Epidermal melanocyte (primary cell): ENCODE measurements around the gene GATA6.
"Not testable (repeated sequence)": the region's sequence is repeated elsewhere in the genome, so short reads cannot be mapped to it uniquely, and the experiment has no call there.

Source experiments
- DNase-seq: peaks from one replicate; pipeline ENCODE4 v3.0.0; 2011; ENCODE audit warnings: low spot score; ENCODE audit not compliant: insufficient read length

Gene GATA6

DNA sequence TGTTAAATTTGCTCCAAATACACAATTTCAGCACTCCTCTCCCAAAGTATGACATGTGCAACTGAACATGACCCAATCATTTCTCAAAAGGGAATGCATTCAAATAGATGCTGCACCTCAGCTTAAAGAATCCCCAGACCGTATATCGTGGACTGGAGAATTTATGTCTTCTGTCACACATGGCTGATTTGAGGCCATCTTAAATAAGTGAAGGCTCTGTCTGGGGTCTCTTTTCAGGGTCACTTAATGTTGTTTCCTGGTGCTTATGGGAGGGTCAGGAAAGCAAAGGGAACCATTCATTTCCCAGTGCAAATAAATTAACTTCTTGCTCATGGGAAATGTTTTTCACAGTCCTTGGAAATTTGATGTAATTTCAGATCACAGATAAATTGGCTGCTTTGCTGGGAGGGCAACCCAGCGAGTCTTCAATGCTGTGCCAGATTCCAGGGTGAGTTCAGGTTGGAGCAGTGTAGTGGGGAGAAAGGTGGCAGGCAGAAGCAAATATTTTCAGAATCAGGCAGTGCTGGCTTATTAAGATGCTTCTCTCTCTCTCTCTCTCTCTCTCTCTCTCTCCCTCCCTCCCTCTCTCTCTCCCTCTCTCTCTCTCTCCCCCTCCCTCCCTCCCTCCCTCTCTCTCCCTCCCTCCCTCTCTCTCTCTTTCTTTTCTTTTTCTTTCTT lies 34.3 kb downstream of the GATA6 start:
- no peak for DNase-seq

DNA sequence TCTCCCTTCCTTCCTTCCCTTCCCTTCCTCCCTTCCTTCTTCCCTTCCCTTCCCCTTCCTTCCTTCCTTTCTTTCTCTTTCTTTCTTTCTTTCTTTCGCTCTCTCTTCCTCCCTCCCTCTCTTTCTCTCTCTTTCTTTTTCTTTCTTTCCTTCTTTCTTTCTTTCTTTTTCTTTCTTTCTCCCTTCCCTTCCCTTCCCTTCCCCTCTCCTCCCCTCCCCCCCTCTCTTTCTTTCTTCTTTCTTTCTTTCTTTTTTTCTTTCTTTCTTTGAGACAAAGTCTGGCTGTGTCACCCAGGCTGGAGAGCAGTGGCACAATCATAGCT lies 34.8 kb downstream of the GATA6 start:
- no peak for DNase-seq

DNA sequence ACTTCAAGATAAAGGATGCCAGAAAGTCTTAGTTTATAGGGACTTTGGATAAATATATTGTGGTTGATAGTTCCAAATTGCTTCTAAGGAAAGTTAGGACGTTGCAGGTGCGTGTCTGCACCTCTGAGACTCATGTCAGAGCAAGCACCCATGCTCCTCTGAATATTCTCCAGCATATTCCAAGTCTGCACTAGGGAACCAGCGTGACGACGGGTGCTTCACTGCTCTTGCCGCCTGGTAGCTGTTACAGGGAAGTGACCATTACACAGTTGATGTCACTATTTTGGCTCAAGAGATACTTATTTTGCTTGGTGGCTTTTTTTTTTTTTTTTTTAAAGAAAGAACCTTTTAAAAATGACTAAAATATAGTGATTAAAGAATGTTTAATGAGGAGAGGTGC lies 35.6 kb downstream of the GATA6 start:
- DNase-seq: no peak

DNA sequence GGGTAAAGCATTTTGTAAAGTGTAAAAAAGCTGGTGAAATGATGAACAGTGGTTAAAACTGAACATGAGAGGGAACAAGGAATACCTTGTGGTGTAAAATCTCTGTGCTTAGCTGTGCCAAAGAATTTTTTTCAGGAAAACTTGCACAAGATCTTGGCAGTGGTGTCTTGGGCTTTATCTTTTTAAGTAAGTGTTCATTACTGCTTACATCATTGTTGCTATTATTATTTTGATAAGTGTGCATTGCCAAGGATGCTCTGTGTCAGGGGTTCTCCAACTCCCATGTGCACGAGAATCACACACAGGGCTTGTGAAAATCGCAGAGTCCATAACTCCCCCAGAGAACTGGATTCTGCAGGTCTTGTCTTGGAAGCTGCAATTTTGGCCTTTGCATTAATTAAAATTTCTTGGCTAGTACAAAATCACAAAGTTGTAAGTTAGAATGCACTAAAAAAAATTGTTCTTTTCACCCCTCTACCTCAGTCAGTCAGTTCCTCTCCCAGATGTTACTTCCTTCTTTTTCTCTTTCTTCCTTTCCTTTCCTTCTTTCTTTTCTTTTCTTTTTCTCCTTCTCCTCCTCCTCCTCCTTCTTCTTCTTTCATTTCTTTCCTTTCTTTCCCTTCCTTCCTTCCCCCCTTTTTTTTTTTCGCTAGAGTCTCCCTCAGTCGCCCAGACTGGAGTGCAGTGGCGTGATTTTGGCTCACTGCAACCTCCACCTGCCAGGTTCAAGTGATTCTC lies 37.8 kb downstream of the GATA6 start:
- DNase-seq: no peak

DNA sequence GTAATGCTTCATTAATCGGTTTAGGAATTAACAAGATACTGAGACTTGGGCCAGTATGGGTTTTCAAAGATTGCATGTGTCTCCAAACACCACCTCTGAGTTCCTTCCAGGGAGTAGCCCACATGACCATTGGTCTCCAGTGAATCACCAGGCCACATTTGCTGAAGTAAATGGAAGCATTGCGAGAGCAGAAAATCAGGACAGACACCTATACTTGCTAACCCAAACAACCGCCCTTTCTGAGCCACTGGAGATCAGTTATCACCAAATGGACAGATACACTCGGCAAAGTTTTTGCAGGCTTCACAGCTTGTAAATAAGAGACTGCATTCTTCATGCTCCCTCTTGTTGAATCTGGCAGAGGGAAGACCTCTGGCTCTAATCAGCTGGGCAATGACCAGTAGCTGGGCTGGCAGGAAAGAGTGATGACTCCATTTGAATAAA lies 40.9 kb downstream of the GATA6 start:
- DNase-seq: no peak

DNA sequence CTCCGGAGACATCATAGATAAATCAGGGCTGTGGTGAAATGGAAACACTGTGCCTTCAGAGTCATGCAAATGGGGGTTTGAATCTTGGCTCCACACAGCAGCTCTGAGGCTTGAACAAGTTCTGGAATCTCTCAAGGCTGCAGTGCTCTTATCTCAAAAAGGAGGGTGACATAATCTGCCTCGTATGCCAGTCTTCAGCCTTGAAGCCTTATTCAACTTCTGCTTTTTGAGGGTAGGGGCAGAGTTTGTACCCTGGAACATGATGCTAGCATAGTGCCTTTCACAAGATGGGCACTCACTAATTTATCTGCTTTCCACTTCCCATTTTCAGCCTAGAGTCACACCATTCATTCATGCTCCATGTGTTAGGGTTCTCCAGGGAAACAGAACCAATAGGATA lies 42.3 kb downstream of the GATA6 start:
- no peak for DNase-seq

DNA sequence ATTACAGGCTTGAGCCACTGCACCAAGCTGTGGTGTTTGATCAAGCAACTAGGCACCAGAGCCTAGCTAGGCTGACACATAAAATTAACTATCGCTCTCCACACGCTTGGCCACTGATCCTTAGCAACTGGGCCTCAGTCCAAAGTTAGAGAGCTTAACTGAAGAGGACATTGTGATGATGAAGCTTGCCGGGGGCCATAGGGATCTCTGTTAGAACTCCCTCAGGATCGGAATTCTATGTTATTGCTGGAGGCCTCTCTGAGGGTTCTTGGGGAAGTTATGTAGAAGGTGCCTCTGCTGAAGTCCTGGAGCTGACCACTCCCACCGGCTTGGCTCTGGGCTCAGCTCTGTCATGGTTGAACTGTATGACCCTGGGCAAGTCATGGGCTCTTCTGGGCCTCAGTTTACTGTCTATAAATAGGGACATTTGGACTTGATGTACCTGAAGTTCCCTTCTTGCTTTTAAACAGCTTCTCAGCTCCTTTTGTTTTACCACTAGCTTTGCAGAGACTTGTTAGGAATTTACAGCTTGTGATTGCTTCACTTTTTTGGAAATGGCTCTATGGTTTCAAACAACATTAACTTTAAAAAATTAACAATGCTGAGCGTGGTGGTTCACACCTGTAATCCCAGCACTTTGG lies 44.1 kb downstream of the GATA6 start:
- no peak for DNase-seq

DNA sequence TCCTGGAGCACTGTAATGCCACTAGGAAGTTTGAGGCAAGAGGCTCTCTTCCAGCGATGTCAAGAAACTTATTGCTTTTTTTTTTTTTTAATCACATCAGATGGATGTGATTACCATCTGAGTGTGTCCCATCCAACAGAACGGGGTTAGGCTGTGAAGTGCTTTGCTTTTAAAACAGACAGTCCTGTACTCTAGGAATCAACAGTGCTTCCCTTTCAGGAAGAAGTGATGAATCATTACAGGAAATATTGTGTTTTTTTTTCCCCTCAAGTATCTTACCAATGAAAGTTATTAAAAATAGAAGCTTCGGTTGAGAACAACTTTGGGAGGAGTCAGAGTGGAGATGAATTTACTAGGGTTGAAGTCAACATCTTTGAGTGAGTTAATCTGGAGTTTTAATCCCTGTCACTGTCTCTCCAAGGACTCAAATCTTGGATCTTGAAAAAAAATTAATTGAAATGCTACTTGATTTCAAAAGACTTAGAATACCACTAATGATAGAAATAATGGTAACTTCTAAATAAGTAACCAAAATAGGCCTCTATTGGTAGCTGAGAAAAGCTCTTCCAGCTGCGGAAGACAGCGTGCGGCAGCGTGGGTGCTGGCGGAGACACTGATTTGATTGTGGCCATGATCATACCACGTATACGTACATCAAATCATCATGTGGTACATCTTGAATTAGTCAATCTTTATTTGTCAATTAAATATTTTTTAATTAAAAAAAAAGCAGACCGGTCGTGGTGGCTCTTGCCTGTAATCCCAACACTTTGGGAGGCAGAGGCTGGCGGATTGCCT lies 45.5 kb downstream of the GATA6 start:
- no peak for DNase-seq

DNA sequence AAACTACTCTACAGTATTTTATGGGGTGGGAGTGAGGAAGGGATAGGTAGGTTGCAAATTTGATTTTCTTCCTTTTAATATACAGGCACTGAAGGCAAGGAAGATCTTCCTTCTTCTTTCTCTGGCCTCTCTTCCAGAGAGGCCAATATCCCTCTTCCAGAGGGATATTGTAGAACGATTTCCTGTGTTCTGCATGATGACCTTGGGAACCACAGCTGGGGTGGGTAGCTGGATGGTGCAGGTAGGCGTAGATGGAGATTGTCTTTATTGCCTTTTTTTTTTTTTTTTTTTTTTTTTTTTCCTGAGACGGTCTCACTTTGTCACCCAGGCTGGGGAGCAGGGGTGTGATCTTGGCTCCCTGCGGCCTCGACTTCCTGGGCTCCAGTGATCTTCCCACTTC lies 49.4 kb downstream of the GATA6 start:
- DNase-seq: no peak

DNA sequence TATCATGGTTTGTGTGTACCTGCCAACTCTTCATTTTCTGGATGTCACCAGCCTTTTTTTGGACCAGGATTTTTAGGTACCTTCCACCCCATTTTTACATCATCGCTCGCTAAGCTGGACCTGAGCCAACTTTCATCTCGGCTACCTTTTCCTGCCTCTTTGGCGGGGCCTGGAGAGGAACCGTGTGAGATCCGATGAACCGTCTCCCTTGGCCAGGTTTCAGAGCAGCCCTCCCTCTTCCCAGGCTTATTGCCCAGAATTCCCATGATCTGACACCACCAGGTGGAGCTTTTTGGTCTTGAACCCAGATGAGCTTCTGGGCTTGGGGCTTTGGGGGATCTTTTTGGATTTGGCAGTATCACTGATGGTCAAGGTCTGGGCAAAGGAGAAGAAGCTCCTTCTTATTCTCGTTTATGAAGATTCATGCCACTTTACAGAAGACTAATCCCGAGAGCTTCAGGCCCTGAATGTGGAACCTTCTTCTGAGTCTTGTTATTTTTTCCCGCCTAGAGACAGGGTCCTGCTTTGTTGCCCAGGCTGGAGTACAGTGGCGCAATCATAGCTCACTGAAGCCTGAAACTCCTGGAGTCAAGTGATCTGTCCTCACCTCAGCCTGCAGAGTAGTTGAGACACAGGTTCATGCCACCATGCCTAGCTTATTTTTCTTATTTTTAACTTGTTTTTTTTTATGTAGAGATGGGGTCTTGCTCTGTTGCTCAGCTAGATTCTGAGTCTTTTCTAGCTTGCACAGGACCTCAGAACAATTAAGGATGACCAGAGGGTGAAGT lies 50.4 kb downstream of the GATA6 start:
- no peak for DNase-seq

DNA sequence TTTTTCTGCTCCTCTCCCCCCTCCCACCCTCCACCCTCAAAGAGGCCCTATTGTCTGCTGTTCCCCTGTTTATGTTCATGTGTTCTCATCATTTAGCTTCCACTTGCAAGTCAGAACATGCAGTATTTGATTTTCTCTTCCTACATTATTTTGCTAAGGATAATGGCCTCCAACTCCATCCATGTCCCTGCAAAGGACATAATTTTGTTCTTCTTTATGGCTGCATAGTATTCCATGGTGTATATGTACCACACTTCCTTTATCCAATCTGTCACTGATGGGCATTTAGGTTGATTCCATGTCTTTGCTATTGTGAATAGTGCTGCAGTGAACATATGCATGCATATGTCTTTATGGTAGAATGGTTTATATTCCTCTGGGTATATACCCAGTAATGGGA lies 51.2 kb downstream of the GATA6 start:
- DNase-seq: not testable (repeated sequence)

DNA sequence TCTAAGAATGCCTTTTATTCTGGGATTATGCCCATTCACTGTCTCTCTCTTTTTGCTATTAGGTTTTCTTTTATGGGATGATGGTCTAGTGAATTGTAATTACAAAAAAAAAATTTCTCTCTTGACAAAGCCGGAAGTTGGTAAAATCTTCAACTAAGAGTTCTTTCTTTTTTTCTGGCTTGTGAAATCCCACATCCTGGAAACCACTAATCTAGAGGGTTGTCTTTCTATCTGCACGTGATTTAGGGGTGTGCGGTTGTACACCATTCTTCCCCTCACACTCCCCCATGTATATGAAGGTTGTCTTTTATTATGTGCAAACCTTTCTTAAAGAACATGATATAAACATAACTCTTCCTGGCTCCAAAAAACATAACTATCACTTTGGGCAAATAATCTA lies 52.0 kb downstream of the GATA6 start:
- no peak for DNase-seq

DNA sequence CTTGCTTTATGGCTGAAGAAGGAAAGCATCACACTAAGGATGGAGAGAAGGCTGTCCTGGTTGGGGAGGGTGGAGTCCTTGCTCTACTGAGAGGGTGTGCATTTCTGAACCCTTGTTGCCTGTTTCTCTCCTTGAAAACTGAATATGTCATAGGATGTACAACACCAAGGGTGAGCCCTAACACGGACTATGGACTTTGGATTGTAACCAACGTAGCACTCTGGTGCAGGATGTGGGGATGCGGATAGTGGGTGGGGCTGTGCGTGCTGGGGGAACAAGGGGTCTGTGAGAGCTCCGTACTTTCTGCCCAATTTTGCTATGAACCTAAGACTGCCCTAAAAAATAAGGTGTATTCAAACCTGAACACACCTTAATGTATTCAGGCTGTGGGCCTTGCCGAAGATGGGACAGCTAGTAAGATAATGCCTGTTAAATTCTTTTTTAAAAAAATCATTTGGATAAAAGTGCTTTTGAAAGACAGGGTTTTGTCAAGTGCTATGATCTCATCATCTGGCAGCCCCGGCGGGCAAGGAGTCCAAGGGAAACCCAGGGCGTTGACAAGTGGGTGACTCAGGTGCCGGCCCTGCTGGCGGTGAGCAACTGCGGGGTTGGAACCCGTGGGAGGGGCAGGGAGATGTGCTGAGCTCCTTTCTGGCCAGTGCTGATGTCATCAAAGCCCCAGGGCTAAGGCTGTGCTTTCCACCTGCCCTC lies 54.0 kb downstream of the GATA6 start:
- DNase-seq: no peak

DNA sequence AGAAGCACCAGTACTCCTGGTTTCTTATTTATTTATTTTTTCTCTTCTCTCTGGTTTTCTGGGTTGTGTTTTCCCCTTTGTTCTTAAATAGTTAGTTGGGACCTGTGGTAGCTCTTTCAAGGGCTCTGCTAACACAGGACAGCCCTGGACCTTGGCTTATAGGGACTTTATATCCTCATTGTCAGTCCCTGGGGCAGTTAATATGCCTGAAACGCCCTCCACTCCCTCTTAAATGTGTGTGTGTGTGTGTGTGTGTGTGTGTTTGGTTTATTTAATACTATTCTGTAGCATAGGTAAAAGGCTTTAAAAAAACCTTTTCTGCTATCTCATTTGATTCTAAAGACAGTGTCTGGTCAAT lies 54.6 kb downstream of the GATA6 start:
- no peak for DNase-seq

DNA sequence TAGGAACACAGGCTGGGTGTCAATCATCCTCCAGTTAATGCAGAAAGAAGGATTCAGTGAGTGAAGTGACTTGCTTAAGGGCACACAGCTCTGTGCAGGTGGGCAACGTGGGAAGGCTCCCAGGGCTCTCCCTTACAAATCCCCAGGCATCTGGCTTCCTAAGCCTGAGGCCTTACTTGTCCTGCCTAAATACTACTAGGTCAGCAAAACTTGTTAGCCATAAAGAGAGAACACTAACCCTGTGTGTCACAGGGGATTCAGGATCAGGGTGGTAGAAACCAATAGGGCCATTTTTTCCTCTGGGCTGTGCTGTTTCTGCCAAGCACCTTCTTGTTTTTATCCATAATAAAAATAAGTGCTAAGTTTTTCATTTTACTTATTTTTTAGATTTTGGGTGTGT lies 55.0 kb downstream of the GATA6 start:
- no peak for DNase-seq

DNA sequence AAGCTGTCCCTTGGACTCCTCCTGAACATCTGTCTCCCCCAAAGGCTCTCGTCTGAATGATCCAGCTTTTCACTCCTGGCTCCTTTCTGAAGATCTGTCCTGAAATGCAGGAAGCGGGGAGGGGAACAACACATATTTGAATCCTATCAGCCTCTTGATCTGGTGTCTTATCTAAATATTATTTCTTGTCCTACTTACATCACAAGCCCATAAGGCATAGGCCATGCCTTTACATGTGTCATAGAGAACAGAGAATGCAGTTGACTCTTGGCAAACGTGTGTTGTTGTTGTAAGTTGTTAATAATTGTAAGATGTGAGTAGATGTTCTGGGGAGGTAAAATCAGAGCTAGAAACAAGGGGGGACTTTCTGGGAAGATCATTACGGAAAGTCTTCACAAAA lies 57.4 kb downstream of the GATA6 start:
- no peak for DNase-seq

DNA sequence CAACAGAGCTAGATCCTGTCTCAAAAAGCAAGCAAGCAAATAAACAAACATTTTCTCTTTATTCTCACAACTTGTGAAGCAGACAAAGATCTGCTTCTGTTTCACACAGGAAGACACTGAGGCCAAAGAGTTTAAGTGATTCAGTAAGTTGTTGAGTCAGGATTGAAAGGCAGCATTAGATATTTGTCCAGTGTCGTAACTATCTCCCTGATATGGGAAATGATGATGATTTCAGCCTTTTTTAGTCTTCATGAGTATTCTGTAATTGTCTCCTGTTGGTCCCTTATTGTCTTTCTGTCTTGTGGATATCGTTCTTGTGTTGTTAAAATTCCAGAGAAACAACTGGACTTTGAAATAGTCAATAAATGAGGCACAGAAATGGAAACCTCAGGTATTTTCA lies 59.6 kb downstream of the GATA6 start:
- no peak for DNase-seq

DNA sequence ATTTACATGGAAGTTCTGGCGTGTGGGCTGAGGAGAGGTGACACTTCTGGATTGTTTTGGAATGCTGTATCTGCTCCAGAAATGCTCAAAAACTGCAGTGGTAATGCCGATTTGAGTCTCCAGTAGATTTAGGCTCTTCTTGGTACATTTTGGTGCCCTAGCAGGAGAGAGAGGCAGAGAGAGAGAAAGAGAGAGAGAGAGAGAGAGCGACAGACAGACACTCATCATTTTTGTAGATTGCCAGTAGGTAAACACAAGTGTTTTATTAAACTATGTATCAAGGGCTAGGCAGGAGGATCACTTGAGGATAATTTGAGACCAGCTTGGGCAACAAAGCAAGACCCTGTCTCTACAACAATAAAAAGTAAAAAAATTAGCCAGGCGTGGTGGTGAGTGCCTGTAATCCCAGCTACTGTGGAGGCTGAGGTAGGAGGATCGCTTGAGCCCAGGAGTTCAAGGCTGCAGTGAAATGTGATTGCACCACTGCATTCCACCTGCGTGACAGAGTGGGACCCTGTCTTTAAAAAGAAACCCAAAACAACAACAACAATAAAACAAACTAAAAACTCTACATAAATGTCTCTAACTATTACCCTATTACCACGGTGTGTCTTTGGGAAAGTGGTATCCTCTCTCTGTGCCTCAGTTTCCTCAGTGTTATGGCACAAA lies 60.2 kb downstream of the GATA6 start:
- DNase-seq: no peak

DNA sequence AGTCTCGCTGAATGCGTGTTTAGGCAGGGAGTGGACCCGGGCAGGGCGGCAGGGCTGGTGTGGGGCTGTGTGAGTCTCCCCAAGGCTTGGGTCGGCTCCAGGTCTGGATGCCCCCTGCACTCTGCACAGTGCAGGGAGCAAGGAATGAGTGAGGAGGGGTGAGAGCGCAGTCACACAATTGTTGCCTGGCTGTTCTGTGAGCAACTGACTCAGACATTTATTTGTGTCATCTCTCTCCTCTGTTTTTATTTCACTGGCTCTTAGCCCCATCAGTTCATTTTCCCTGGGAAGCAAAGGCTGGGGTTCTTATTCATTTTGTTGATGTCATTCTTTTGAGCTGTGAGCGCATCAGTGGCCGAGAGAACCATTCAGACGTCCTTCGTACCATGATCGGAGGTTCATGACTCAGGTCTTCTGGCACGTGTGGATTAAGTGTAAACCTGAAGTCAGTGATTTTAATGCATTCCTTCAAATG lies 61.1 kb downstream of the GATA6 start:
- DNase-seq: no peak

DNA sequence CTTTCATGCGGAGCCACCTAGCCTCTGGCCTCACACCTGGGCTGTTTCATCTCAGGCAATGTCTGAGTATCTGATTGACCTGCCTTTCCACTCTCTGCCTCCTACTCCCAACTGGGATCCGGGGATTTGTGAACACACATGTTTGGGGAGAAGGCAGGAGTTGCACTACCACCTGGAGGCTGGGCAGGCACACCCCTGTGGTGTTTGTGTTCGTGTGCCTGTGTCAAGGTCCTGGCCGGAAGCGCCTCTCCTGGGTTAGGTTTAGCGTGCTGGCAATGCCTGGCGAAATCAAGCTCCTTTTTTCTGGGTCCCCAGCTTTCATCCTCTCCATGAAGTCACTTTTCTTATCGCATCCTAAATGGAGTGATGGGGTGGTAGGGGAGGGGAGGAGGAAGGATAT lies 63.9 kb downstream of the GATA6 start:
- no peak for DNase-seq
